GM21723 (cell line): ENCODE data around the gene RNF175.

Experiments used
- ATAC-seq: cut with Tn5 transposase; IDR thresholded peaks from one replicate; pipeline ENCODE4 v1.9.1; 2021; ENCODE audit warnings: mild to moderate bottlenecking, moderate library complexity; ENCODE audit not compliant: unreplicated experiment

Gene RNF175

GRCh38 chr4:153785910-153786721, 26.3 kb upstream of the RNF175 start:
- no peak for ATAC-seq

GRCh38 chr4:153784166-153784699, 24.4 kb upstream of the RNF175 start:
- no peak for ATAC-seq

GRCh38 chr4:153782581-153782980, 22.8 kb upstream of the RNF175 start:
- no peak for ATAC-seq

- no peak for ATAC-seq
Observed at GRCh38 chr4:153781717-153782416, 22.0 kb upstream of the RNF175 start.

- no peak for ATAC-seq
Observed at GRCh38 chr4:153781280-153781679, 21.5 kb upstream of the RNF175 start.

- ATAC-seq: peak; percentile 72
Observed at GRCh38 chr4:153780876-153781275, 21.1 kb upstream of the RNF175 start.

- no peak for ATAC-seq
Observed at GRCh38 chr4:153780221-153780620, 20.4 kb upstream of the RNF175 start.

GRCh38 chr4:153778383-153778782, 18.6 kb upstream of the RNF175 start:
- ATAC-seq: no peak

- no peak for ATAC-seq
Observed at GRCh38 chr4:153777421-153777820, 17.6 kb upstream of the RNF175 start.

GRCh38 chr4:153776601-153777000, 16.8 kb upstream of the RNF175 start:
- no peak for ATAC-seq

- ATAC-seq: no peak
Observed at GRCh38 chr4:153773236-153773690, 13.4 kb upstream of the RNF175 start.

- no peak for ATAC-seq
Observed at GRCh38 chr4:153771046-153771445, 11.2 kb upstream of the RNF175 start.

GRCh38 chr4:153766758-153767157, 6.9 kb upstream of the RNF175 start:
- no peak for ATAC-seq

GRCh38 chr4:153765894-153766293, 6.1 kb upstream of the RNF175 start:
- no peak for ATAC-seq

- ATAC-seq: no peak
Observed at GRCh38 chr4:153764601-153765368, 5.0 kb upstream of the RNF175 start.

- no peak for ATAC-seq
Observed at GRCh38 chr4:153763404-153763803, 3.6 kb upstream of the RNF175 start.

- ATAC-seq: no peak
Observed at GRCh38 chr4:153758688-153759406, 977 bp downstream of the RNF175 start.

GRCh38 chr4:153758136-153758535, 1.7 kb downstream of the RNF175 start:
- no peak for ATAC-seq

- ATAC-seq: no peak
Observed at GRCh38 chr4:153757407-153757806, 2.4 kb downstream of the RNF175 start.

GRCh38 chr4:153755186-153755585, 4.6 kb downstream of the RNF175 start:
- no peak for ATAC-seq
